Activated B cell treated with CpG ODN at 0.5 μM for 24 hours (primary cell): ENCODE measurements around the gene DELE1. TPM values are rescaled to one million over a fixed set of nuclear protein-coding genes. Genes with fewer than 3 reads are reported as not detected.

ENCODE experiments used
- ATAC-seq: fragments of 200-7000 bp; cut with Tn5 transposase; one replicate; pipeline ENCODE4 v1.10.0; 2021; ENCODE audit warnings: low read depth, mild to moderate bottlenecking, moderate library complexity
- CTCF ChIA-PET: fragments of 350-600 bp; sonication (Branson Sonifier 250); formaldehyde crosslinking; loops from one replicate; lab custom pipeline; 2021; ENCODE audit warnings: antibody characterized with exemption; lab: Charles Lee
- POLR2A ChIA-PET: fragments of 350-600 bp; sonication (Branson Sonifier 250); formaldehyde crosslinking; loops from one replicate; lab custom pipeline; 2021; ENCODE audit warnings: antibody characterized with exemption; lab: Charles Lee
- DNase-seq: peaks from one replicate; pipeline ENCODE4 v3.0.0; 2022
- H3K27ac Mint-ChIP-seq: one replicate; pipeline ENCODE4 v1.8.0; 2020; ENCODE audit warnings: mixed read lengths
- H3K27me3 Mint-ChIP-seq: one replicate; pipeline ENCODE4 v1.8.0; 2021; ENCODE audit warnings: mixed read lengths
- H3K36me3 Mint-ChIP-seq: one replicate; pipeline ENCODE4 v1.8.0; 2021; ENCODE audit warnings: low read depth, mixed read lengths
- H3K4me1 Mint-ChIP-seq: one replicate; pipeline ENCODE4 v1.8.0; 2021; ENCODE audit warnings: mixed read lengths
- H3K4me3 Mint-ChIP-seq: one replicate; pipeline ENCODE4 v1.8.0; 2020; ENCODE audit warnings: mild to moderate bottlenecking, mixed read lengths
- H3K9me3 Mint-ChIP-seq: one replicate; pipeline ENCODE4 v1.8.0; 2020; ENCODE audit warnings: mixed read lengths
- intact Hi-C: fragments of 100-400 bp; cut with micrococcal nuclease; formaldehyde crosslinking; loops from one replicate; pipeline ENCODE4 v1.15.1; 2024
- total RNA-seq: library from RNA; stranded (reverse); gene quantifications from 2 replicates; pipeline ENCODE4 v1.2.3, GENCODE V29; 2022
- TF ChIP-seq, protein P1 (sequence below): fragments of 200-600 bp; IDR thresholded peaks from one replicate; pipeline ENCODE4 v1.8.0; 2022; ENCODE audit warnings: antibody characterized with exemption, mild to moderate bottlenecking

DELE1 gene
- total RNA-seq, 1 donor from 2014 or later = 114 TPM

DNA sequence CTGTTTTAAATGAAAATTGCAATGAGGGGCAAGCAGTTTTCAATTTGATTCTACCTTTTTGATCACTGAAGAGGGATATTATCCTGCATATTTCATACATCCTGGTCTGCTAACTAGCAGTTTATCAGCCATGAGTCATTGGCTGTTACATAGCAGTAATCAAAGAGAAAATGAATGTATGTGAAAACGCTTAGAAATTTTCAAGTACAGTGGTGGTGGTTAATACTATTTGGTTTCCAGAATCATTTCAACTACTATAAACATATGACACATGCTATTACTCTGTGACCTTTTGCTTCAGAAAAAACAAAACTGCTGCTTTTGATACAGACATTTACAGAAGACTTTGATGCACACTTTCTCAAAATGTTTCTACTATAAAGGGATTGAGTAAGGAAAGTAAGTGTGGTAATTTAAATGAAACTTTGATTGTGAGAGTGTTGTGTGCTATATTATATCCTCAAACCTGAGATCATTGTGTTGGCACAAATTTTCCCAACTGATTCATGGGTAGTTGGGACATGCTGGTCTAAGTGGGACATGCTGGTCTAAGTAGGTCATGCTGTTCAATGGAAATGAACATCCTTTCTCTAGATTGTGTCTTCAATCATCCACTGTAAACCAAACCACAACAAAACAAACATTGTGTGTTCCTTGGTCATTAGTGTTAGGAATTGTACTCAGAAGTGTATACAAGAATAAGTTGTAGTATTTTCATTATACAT lies 50.4 kb downstream of the DELE1 start:
- H3K4me3 Mint-ChIP-seq = no peak overlapping the region
- peaks cover 20% of the 10 kb centered on the region for H3K4me1 Mint-ChIP-seq
- TF ChIP-seq, protein P1, sequence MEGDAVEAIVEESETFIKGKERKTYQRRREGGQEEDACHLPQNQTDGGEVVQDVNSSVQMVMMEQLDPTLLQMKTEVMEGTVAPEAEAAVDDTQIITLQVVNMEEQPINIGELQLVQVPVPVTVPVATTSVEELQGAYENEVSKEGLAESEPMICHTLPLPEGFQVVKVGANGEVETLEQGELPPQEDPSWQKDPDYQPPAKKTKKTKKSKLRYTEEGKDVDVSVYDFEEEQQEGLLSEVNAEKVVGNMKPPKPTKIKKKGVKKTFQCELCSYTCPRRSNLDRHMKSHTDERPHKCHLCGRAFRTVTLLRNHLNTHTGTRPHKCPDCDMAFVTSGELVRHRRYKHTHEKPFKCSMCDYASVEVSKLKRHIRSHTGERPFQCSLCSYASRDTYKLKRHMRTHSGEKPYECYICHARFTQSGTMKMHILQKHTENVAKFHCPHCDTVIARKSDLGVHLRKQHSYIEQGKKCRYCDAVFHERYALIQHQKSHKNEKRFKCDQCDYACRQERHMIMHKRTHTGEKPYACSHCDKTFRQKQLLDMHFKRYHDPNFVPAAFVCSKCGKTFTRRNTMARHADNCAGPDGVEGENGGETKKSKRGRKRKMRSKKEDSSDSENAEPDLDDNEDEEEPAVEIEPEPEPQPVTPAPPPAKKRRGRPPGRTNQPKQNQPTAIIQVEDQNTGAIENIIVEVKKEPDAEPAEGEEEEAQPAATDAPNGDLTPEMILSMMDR = no peak

DNA sequence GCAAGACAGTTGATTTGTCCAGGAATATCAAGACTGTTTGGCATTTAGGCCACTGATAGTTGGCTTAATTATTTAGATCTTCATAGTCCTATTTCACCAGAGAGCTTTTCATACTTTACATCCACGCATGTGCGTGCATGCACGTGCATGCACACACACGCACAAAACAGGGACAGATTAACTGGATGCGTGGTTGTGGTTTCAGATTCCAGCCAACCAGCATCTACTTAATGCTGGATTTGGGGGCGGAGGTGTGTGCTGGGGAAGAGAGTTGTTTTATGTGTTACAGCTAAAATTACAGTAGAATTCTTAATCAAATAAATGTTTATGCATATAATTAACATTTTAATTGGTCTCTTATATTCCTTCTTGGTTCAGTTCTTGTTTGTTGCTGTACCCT lies 52.5 kb downstream of the DELE1 start:
- ChIA-PET POLR2A (interaction anchor here (0.9 kb wide), 1 partner anchor 15 kb away, joined by 3 read pairs; no protein-coding TSS in a partner anchor), CTCF (interaction anchor here (1.6 to 4.9 kb wide), 2 partner anchors 14 to 16 kb away, joined by 3 to 25 read pairs; no protein-coding TSS in a partner anchor)
- H3K9me3 Mint-ChIP-seq = no peaks in the 10 kb centered on the region
- DNase-seq (no peak), ATAC-seq (no peak)
- H3K4me3 Mint-ChIP-seq = no peak overlapping the region
- intact Hi-C loops = no loop called here
- no peaks in the 10 kb centered on the region for H3K27me3 Mint-ChIP-seq
- peaks cover 71% of the 10 kb centered on the region for H3K36me3 Mint-ChIP-seq
- TF ChIP-seq, protein P1 = no peak
- H3K27ac Mint-ChIP-seq = no peak overlapping the region
- peaks cover 3% of the 10 kb centered on the region for H3K4me1 Mint-ChIP-seq

More for the DNA sequence above, 50.4 kb downstream of the DELE1 start:
- H3K27ac Mint-ChIP-seq = no peak overlapping the region
- no peak for DNase-seq
- CTCF ChIA-PET = interaction anchor here (1.5 kb wide), 1 partner anchor 14 kb away, joined by 3 read pairs; no protein-coding TSS in a partner anchor
- no peaks in the 10 kb centered on the region for H3K9me3 Mint-ChIP-seq
- intact Hi-C loops = no loop called here
- H3K36me3 Mint-ChIP-seq = peaks cover 59% of the 10 kb centered on the region
- POLR2A ChIA-PET = no interaction called here
- H3K27me3 Mint-ChIP-seq = no peaks in the 10 kb centered on the region
- no peak for ATAC-seq

DNA sequence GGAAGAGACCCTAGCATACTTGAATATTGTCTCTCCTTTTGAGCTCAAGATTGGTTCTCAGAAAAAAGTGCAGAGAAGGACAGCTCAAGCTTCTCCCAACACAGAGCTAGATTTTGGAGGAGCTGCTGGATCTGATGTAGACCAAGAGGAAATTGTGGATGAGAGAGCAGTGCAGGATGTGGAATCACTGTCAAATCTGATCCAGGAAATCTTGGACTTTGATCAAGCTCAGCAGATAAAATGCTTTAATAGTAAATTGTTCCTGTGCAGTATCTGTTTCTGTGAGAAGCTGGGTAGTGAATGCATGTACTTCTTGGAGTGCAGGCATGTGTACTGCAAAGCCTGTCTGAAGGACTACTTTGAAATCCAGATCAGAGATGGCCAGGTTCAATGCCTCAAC lies 54.7 kb downstream of the DELE1 start:
- H3K4me1 Mint-ChIP-seq = no peaks in the 10 kb centered on the region
- no peaks in the 10 kb centered on the region for H3K9me3 Mint-ChIP-seq
- H3K36me3 Mint-ChIP-seq = peaks cover 77% of the 10 kb centered on the region
- CTCF ChIA-PET = interaction anchor here (1.4 to 4.9 kb wide), 3 partner anchors 12 to 165 kb away, joined by 4 to 25 read pairs (median 8); no protein-coding TSS in a partner anchor
- H3K4me3 Mint-ChIP-seq = no peak overlapping the region
- ATAC-seq (no peak), DNase-seq (no peak)
- H3K27me3 Mint-ChIP-seq = no peaks in the 10 kb centered on the region
- no peak overlapping the region for H3K27ac Mint-ChIP-seq
- intact Hi-C loops = no loop called here
- TF ChIP-seq, protein P1 = no peak
- POLR2A ChIA-PET = no interaction called here

DNA sequence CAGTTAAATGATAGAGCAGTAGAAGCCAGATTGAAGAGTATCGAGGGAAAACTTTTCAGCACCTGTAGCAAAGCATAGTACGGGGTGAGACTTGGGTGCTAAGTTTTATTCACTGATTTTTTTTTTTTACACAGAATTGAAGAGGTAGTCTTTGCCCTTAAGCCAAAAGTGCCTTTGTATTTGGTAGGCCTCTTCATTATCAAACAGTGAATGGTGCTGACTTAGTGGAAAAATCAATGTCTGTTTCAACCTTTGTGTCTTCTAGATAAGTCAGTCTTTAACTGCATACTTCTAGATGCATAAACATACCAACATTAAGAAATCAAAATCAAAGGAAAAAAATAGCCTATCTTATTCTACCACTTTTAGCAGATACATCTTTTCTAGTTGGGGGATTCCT lies 59.0 kb downstream of the DELE1 start:
- Mint-ChIP-seq H3K4me1 (no peaks in the 10 kb centered on the region), H3K36me3 (peaks cover 85% of the 10 kb centered on the region), H3K9me3 (no peaks in the 10 kb centered on the region), H3K27ac (no peak overlapping the region), H3K27me3 (no peaks in the 10 kb centered on the region), H3K4me3 (no peak overlapping the region)
- TF ChIP-seq, protein P1 = no peak
- no peak for ATAC-seq
- POLR2A ChIA-PET = no interaction called here
- no peak for DNase-seq
- CTCF ChIA-PET = no interaction called here
- intact Hi-C loops = no loop called here

DNA sequence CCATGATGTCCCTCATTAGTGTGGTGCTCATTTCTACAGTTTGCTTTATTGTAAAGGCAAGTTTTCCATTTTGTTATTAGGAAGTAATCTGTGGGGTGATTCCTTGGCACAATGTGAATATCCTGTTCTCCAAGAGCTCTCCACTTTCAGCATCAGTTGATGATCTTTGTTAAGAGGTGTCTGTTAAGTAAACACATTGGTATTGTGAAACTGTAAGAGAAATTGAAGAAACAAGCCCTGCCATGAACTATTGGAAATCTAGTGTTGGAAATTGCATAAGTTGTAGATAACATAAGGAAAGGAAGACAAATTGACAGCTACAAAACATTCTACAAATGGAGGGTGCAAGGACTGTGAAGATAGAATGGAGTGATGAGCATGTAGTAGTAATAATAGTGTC lies 62.4 kb downstream of the DELE1 start:
- Mint-ChIP-seq H3K36me3 (peaks cover 68% of the 10 kb centered on the region), H3K9me3 (no peaks in the 10 kb centered on the region), H3K4me1 (no peaks in the 10 kb centered on the region), H3K27ac (no peak overlapping the region), H3K27me3 (no peaks in the 10 kb centered on the region), H3K4me3 (no peak overlapping the region)
- DNase-seq (no peak), ATAC-seq (no peak)
- TF ChIP-seq, protein P1 = no peak
- ChIA-PET CTCF (interaction anchor here (1.5 kb wide), 1 partner anchor 17 kb away, joined by 4 read pairs; the partner anchor contains the start of gene RNF14), POLR2A (interaction anchor here (1.0 kb wide), 1 partner anchor 11 kb away, joined by 3 read pairs; no protein-coding TSS in a partner anchor)
- intact Hi-C loops = no loop called here
